Hepatocyte (in vitro differentiated cells): ENCODE results near the gene SMARCC2. TPM values are rescaled to one million over a fixed set of nuclear protein-coding genes. Genes with fewer than 3 reads are reported as not detected.

Source experiments
- DNase-seq: peaks from one replicate; pipeline ENCODE4 v3.0.0-alpha.2; 2016; ENCODE audit warnings: low spot score
- H2AFZ ChIP-seq: fragments of 200-600 bp; sonication (generic); 2 replicates; pipeline ENCODE4 v1.6.0; 2016; ENCODE audit warnings: antibody characterized with exemption, mild to moderate bottlenecking
- H3K27ac ChIP-seq: fragments of 200-600 bp; sonication (generic); 2 replicates; pipeline ENCODE4 v1.5.1; 2016; ENCODE audit warnings: mild to moderate bottlenecking
- H3K27me3 ChIP-seq: fragments of 200-600 bp; sonication (generic); 2 replicates; pipeline ENCODE4 v1.6.1; 2016
- H3K36me3 ChIP-seq: fragments of 200-600 bp; sonication (generic); replicated peaks from 2 replicates; pipeline ENCODE4 v1.5.1; 2016; ENCODE audit warnings: low read depth; ENCODE audit not compliant: insufficient read depth
- H3K4me1 ChIP-seq: fragments of 200-600 bp; sonication (generic); 2 replicates; pipeline ENCODE4 v1.5.1; 2016; ENCODE audit warnings: mild to moderate bottlenecking, moderate library complexity; ENCODE audit not compliant: insufficient read depth
- H3K4me2 ChIP-seq: fragments of 200-600 bp; sonication (generic); 2 replicates; pipeline ENCODE4 v1.6.0; 2016
- H3K4me3 ChIP-seq: fragments of 200-600 bp; sonication (generic); 2 replicates; pipeline ENCODE4 v1.5.1; 2016; ENCODE audit warnings: mild to moderate bottlenecking
- H3K79me2 ChIP-seq: fragments of 200-600 bp; sonication (generic); 2 replicates; pipeline ENCODE4 v1.6.0; 2017; ENCODE audit warnings: mild to moderate bottlenecking
- H3K9me2 ChIP-seq: fragments of 200-600 bp; sonication (generic); replicated peaks from 2 replicates; pipeline ENCODE4 v1.6.0; 2017; ENCODE audit warnings: mild to moderate bottlenecking; ENCODE audit not compliant: insufficient read depth
- H3K9me3 ChIP-seq: fragments of 200-600 bp; sonication (generic); 2 replicates; pipeline ENCODE4 v1.5.1; 2016; ENCODE audit warnings: low read depth, mild to moderate bottlenecking
- H4K20me1 ChIP-seq: fragments of 200-600 bp; sonication (generic); 2 replicates; pipeline ENCODE4 v1.6.0; 2016; ENCODE audit warnings: mild to moderate bottlenecking; ENCODE audit not compliant: insufficient read depth, poor library complexity, severe bottlenecking
- EZH2 ChIP-seq: fragments of 200-600 bp; sonication (generic); IDR thresholded peaks from 2 replicates; pipeline ENCODE4 v1.6.1; 2016; ENCODE audit warnings: antibody characterized with exemption, mild to moderate bottlenecking, borderline replicate concordance
- EZH2phosphoT487 ChIP-seq: fragments of 200-600 bp; sonication (generic); IDR thresholded peaks from one replicate; pipeline ENCODE4 v1.6.1; 2018; ENCODE audit warnings: antibody characterized with exemption, mild to moderate bottlenecking, low read depth, moderate library complexity; ENCODE audit not compliant: unreplicated experiment, severe bottlenecking
- WGBS: methylation state at CpG from one replicate; pipeline ENCODE4 v1.1.6; 2016; ENCODE audit warnings: low lambda C conversion rate; ENCODE audit errors: missing lambda C conversion rate; 5-methylcytosine and 5-hydroxymethylcytosine counted together
- polyA plus RNA-seq: library from polyadenylated mRNA; unstranded; fragments of >200 nt; fragmentation: Nextera tagmentation; extraction: Ambion mirVana; gene quantifications from 2 replicates; pipeline ENCODE4 v1.2.1, GENCODE V29; 2016
- total RNA-seq: library from RNA; depleted of rRNA; stranded (reverse); fragments of >200 nt; gene quantifications from 2 replicates; pipeline ENCODE4 v1.2.3, GENCODE V29; 2014
- TF ChIP-seq, protein P1 (sequence below): fragments of 200-600 bp; sonication (generic); IDR thresholded peaks from 2 replicates; pipeline ENCODE4 v1.5.1; 2016; ENCODE audit warnings: antibody characterized with exemption, mild to moderate bottlenecking; ENCODE audit not compliant: poor library complexity

Gene SMARCC2
- total and polyA plus RNA-seq, 2 experiments from 2014 or later, result 34.8 to 68.6 TPM

DNA sequence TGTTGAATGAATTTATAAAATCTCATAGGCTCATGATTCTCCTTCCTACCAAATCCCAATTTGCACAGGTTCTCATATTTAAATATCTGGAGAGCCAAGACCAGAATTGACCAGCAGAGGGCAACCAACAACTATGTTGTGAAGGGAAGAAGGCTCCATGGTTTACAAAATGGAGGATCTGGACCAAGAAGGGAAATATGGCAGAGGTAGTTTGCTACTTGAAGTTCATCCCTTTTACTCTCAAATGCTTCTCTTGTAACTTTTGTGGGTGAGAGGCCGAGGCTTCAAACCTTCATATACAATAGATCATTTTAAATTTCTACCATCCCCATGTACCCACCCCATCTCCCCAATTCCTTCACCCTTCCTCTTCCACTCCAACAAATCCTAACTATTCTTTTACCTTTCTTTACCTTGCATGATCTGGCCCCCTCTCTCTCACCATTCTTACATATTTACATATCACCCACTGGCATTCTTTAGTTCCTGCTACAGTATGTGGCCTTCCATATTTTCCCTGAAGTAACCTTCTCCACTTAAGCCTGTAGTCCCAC, 3.8 kb upstream of the SMARCC2 start:
- H3K9me2 ChIP-seq, result no peaks in the 10 kb centered on the region
- no peak overlapping the region for H3K4me2 ChIP-seq
- WGBS, result 46% methylated on average over 1 of the region's 1 CpG

DNA sequence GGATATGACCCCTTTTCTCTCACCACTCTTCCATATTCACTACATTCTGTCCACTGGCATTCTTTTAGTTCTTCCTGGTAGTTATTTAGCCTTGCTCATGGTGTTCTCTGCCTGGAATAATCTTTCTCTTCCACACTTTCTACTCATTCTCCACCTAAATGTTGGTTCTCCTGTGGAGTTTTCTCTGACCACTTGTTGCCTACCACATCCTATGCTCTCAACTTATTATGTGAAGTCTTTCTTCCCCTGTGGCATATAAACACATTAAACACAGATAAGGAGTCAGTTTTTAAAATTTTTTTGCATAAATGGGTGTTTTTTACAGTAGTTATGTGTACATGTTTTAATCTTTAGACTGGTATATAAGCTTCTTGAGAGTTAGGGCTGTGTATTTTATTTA, 3.3 kb upstream of the SMARCC2 start:
- no peak for DNase-seq
- no peak overlapping the region for H3K4me2 ChIP-seq
- H3K27ac ChIP-seq, result no peak overlapping the region
- H3K4me1 ChIP-seq, result peaks cover 6% of the 10 kb centered on the region
- H3K27me3 ChIP-seq, result no peaks in the 10 kb centered on the region
- H3K9me2 ChIP-seq, result no peaks in the 10 kb centered on the region
- peaks cover 16% of the 10 kb centered on the region for H3K79me2 ChIP-seq
- no peaks in the 10 kb centered on the region for H3K36me3 ChIP-seq
- TF ChIP-seq, protein P1, sequence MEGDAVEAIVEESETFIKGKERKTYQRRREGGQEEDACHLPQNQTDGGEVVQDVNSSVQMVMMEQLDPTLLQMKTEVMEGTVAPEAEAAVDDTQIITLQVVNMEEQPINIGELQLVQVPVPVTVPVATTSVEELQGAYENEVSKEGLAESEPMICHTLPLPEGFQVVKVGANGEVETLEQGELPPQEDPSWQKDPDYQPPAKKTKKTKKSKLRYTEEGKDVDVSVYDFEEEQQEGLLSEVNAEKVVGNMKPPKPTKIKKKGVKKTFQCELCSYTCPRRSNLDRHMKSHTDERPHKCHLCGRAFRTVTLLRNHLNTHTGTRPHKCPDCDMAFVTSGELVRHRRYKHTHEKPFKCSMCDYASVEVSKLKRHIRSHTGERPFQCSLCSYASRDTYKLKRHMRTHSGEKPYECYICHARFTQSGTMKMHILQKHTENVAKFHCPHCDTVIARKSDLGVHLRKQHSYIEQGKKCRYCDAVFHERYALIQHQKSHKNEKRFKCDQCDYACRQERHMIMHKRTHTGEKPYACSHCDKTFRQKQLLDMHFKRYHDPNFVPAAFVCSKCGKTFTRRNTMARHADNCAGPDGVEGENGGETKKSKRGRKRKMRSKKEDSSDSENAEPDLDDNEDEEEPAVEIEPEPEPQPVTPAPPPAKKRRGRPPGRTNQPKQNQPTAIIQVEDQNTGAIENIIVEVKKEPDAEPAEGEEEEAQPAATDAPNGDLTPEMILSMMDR, result no peak
- TF ChIP-seq EZH2phosphoT487 (no peak), EZH2 (no peak)
- H4K20me1 ChIP-seq, result no peaks in the 10 kb centered on the region
- no peak overlapping the region for H3K4me3 ChIP-seq
- no peaks in the 10 kb centered on the region for H3K9me3 ChIP-seq
- no peak overlapping the region for H2AFZ ChIP-seq

More for the DNA sequence above, 3.8 kb upstream of the SMARCC2 start:
- Histone ChIP-seq H4K20me1 (no peaks in the 10 kb centered on the region), H3K36me3 (no peaks in the 10 kb centered on the region), H3K4me1 (peaks cover under 1% of the 10 kb centered on the region), H2AFZ (peak overlapping the region; percentile 72), H3K4me3 (no peak overlapping the region), H3K27me3 (no peaks in the 10 kb centered on the region), H3K79me2 (peaks cover 11% of the 10 kb centered on the region), H3K9me3 (no peaks in the 10 kb centered on the region), H3K27ac (no peak overlapping the region)
- TF ChIP-seq EZH2 (no peak), EZH2phosphoT487 (no peak)
- TF ChIP-seq, protein P1, result peak; percentile 88
- DNase-seq, result peak; percentile 92

DNA sequence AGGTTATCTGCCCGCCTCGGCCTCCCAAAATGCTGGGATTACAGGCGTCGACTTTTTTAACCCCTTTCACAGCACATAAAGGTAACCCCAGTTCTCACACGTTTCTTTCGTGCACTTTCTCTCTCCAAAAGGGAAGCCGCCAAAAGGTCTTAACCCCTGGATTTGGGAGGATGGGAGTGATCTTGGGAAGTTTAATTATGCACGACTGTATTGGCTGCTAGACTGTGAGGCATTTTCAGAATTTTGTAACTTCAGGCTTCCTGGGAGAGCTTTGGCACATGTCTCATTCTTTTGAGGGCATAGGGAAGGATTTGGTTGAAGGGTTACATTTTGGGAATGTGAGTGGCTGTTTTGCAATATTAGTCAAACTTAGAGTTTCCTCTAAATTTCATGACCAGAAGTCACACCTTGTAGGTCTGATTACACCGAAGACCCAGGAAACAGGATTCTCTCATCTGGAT, 1.4 kb upstream of the SMARCC2 start:
- Histone ChIP-seq H3K9me2 (no peaks in the 10 kb centered on the region), H4K20me1 (peaks cover 8% of the 10 kb centered on the region), H3K4me3 (peak overlapping the region; percentile 22), H3K79me2 (peaks cover 34% of the 10 kb centered on the region), H2AFZ (peak overlapping the region; percentile 61), H3K27me3 (no peaks in the 10 kb centered on the region), H3K4me1 (peaks cover 7% of the 10 kb centered on the region), H3K27ac (peak overlapping the region; percentile 99), H3K9me3 (no peaks in the 10 kb centered on the region), H3K36me3 (no peaks in the 10 kb centered on the region), H3K4me2 (peak overlapping the region; percentile 96)
- no peak for DNase-seq
- TF ChIP-seq, protein P1, result no peak
- no peak for TF ChIP-seq EZH2phosphoT487
- TF ChIP-seq EZH2, result no peak
- 21% methylated on average over 9 of the region's 9 CpGs for WGBS
